Measurements from ENCODE around the gene PRKG1.

The PRKG1 gene

GRCh38 chr10:51910596-51910995 is 836.3 kb downstream of the PRKG1 start:
- no peak for FAIRE-seq

DNA sequence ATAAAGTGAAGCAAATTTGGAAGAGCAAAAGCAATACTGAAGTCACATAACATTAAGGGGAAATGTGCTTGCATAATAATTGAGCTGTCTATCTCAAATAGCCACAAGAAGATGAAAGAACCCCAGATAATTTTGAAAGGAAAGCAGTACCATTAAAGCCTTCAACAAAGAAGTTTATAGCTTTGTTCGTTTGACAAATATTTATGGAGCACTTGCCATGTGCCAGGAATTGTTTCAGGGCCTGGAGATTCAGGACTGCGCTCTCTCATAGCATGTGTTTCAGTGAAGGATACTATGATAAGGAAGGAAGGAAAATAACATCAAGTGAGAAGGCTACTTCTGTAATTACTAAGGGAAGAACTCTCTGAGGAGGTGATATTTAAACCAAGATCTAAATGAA is 837.4 kb downstream of the PRKG1 start:
- no peak for FAIRE-seq

DNA sequence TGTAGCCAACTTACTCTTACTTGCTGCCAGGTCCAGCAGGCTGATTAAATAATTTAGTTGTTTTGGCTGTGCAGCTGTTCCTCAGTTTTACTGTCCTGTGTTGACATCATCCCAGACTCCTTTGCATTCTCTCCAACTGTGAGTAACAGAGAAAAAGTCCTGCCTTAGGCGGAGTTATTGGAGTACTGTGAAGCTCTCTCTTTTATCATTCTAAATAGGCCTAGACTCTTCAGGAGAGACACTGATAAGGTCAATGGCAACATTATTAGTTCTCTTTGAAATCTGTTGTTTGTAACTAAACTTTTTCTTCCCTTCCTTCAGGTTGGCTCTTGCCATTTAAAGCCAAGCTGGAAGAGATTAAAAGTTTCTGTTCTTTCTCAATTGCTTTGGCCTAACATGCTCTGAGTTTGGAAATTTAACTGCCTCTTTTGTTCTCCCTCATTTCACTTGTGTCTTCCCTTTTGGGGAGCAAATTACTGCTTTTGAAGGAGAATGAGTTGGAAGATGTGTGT is 840.8 kb downstream of the PRKG1 start:
- FAIRE-seq = no peak

DNA sequence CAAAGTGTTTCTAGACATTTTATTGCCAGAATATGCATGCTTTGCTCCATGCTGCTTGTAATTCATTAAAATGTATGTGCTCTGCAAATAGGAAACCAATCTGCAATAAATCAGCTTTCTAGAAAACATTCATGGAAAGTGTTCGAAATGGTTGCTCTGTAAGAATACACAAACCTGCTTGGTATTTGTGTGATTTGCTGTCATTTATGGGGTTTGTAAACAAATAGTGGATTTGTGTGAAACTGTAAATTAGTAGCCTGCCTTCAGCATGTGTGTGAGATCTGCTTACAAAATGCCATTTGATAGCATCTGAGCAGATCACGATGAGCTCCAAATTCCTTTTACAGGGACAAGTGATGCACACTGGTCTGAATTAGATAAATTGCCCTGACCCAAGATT is 844.2 kb downstream of the PRKG1 start:
- FAIRE-seq = no peak

- no peak for FAIRE-seq
Measured at GRCh38 chr10:51918884-51919325, 844.6 kb downstream of the PRKG1 start.

DNA sequence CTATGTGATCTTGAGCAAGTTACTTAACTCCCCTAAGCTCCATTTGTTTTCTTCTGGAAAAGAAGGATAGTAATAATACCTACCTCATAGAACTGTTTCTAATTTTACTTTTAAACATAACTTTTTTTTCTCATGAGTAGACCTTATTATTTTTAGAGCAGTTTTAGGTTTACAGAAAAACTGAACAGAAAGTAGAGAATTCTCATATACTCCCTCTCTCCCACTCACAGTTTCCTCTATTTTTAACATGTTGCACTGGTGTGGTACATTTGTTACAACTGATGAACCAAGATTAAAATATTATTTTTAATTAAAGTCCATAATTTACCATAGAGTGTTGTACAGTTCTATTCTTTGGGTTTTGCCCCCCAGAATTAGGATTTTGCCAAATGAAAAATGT is 846.4 kb downstream of the PRKG1 start:
- no peak for FAIRE-seq

GRCh38 chr10:51924359-51924758 is 850.1 kb downstream of the PRKG1 start:
- no peak for FAIRE-seq

- no peak for FAIRE-seq
Measured at GRCh38 chr10:51926337-51926736, 852.0 kb downstream of the PRKG1 start.

DNA sequence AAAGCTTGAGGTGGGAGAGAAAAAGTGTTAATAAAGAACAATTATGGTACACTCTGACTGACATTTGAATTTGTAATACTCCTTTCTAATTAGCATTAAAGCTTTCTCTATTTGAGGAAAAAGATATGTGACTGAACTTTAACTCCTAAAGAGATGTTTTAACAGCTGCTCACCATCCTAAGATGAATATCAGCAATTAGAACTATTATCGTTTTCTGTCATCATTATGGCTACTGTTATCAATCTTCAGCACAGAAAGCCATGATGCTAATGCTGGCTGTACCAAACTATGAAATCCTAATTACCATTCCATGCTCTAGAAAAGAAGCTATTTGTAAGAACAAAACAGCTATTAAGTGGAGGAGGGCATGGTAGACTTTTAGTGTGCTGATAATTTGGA is 853.9 kb downstream of the PRKG1 start:
- FAIRE-seq = no peak

- FAIRE-seq = no peak
Measured at GRCh38 chr10:51932530-51932929, 858.2 kb downstream of the PRKG1 start.

DNA sequence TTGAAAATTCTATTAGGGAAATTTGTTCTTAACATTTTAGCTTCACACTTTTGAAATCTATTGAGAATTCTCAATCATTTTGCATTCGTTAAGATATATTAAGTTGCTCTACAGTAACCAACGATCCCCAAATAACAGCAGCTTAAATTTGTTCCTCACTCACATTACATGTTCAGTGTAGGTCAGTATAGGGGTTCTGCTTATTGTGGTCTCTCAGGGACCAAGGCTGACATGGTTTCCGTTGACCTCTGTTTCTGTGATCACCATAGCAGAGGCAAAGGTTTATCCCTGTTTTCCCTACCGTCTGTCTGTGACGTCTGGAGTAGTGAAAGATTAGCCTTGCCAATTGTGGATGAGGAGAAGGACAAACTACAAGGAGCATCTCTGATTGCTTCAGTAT is 860.1 kb downstream of the PRKG1 start:
- FAIRE-seq = no peak

GRCh38 chr10:51935341-51935740 is 861.1 kb downstream of the PRKG1 start:
- no peak for FAIRE-seq

GRCh38 chr10:51937308-51938140 is 863.2 kb downstream of the PRKG1 start:
- FAIRE-seq = no peak

DNA sequence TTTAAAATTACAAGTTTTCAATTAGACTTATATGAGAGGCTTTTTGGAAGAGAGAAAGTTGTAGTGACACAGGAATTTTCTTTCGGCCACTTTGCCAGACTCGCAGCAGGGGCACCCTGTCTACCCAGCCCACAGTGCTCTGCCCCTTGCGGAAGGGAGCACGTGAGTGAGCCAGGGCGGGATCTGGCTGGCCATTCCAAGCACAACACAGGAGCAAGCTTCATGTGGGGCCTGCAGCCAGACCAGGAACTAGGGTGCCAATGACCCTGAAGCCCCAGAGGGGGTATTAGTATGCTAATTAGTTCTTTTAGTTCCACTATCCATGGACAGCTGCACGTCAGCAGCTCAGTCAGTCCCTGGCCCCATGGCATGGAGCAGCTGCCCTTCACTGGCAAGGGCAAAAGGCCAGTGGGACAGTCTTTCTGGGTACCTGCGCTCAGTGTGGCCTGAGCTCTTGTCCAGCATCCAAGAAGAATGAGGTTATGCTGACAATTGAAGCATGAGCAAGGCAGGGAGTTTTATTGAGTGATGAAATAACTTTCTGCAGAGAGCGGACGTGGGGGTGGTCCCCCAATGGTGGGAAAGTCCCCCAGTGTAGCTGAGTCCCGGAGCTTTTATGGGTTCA is 876.2 kb downstream of the PRKG1 start:
- FAIRE-seq = no peak

DNA sequence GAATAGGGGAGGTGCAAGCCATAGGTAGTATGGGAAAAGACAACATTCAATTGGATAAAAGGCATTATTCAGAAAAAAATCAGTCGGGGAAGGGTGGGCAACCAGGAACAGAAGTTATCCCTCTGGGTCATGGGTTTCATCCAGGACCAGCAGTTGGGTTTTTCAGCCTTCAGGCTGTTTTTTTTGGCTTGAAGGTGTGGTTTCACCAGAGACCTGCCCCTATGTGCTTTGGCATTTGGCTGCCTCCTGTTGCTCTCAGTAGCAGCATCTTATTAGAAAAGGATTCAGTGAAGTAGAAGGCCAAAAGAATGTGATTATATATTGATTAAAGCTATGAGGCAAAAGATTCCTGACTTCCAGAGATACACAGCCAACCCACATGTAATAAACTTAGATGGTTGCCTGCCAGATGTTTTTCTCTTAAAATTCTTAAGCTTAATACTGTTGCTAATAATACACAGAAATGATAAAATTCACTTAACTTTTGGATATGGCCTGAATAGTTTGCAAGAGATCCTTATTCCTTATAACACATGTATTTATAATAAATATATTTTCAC is 876.8 kb downstream of the PRKG1 start:
- no peak for FAIRE-seq

DNA sequence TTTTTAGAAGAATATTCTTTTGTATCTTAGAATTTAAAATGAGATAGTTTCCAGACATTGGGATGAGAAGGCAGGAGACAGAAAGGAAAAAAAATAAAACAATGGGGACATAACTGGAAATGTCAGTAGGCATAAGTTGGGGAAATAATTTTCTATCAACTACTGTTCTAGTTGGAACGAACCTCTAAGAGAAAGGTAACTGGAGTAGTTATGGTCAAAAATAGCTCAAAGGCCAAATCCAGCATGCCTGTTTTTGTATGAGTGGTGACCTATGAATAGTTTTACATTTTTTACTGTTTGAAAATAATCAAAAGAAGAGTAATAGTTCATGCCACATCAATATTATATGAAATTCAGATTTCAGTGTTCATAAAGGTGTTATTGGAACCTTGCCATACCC is 877.3 kb downstream of the PRKG1 start:
- no peak for FAIRE-seq

GRCh38 chr10:51952056-51952455 is 877.8 kb downstream of the PRKG1 start:
- no peak for FAIRE-seq

GRCh38 chr10:51955696-51956095 is 881.4 kb downstream of the PRKG1 start:
- FAIRE-seq = no peak

GRCh38 chr10:51956822-51957221 is 882.5 kb downstream of the PRKG1 start:
- no peak for FAIRE-seq

DNA sequence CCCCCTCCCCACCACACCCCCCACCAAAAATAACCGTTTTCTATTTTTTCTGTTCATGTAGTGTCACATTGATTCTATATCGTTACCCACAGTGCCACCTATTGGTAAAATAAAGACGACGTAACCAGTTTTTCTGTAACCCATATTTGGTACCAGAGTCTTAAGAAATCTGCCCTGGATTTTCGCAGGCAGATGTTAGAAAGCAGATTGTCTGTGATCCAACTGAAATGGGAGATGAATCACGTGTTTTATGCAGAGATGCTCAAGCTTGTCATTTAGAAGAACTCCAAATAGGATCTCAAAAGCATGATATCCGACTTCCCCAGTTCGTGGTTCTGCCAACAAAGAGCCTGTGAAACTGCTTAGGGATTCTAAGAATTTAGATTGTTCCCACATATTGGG is 886.2 kb downstream of the PRKG1 start:
- FAIRE-seq = peak; percentile 76

- no peak for FAIRE-seq
Measured at GRCh38 chr10:51961401-51961800, 887.1 kb downstream of the PRKG1 start.

- FAIRE-seq = peak; percentile 11
Measured at GRCh38 chr10:51964630-51965029, 890.3 kb downstream of the PRKG1 start.

GRCh38 chr10:51965451-51965850 is 891.2 kb downstream of the PRKG1 start:
- FAIRE-seq = no peak

GRCh38 chr10:51972733-51973346 is 898.6 kb downstream of the PRKG1 start:
- FAIRE-seq = no peak
